AG04450 (cell line): Measurements from ENCODE around the gene C1QTNF8. TPM values are rescaled to one million over a fixed set of nuclear protein-coding genes. Genes with fewer than 3 reads are reported as not detected.

ENCODE experiments used
- CTCF ChIA-PET: fragments of 300-600, 350-600 bp; formaldehyde crosslinking; extraction: SDS; loops from one replicate; lab custom pipeline; 2022; ENCODE audit warnings: antibody characterized with exemption, inconsistent platforms; lab: Charles Lee
- POLR2A ChIA-PET: fragments of 350-600 bp; formaldehyde crosslinking; extraction: SDS; loops from one replicate; lab custom pipeline; 2021; ENCODE audit warnings: antibody characterized with exemption, inconsistent platforms; lab: Yijun Ruan, JAX
- DNase-seq: peaks from one replicate; pipeline ENCODE4 v3.0.0-alpha.2; 2011; ENCODE audit warnings: low read depth, low spot score
- H3K27ac ChIP-seq: one replicate; pipeline ENCODE4 v1.5.1; 2012; ENCODE audit warnings: low read depth, low read length, control low read depth
- H3K27me3 ChIP-seq: one replicate; pipeline ENCODE4 v1.6.0; 2012; ENCODE audit warnings: low read length; ENCODE audit not compliant: control insufficient read depth, insufficient read depth
- H3K4me3 ChIP-seq: 2 replicates; pipeline ENCODE4 v1.5.1; 2011; ENCODE audit warnings: mild to moderate bottlenecking, low read depth, low read length, control low read depth
- H3K9me3 ChIP-seq: 2 replicates; pipeline ENCODE4 v1.5.1; 2012; ENCODE audit warnings: low read length; ENCODE audit not compliant: control insufficient read depth, insufficient read depth
- polyA plus RNA-seq: library from polyadenylated mRNA; depleted of rRNA; stranded (reverse); fragments of >200 nt; gene quantifications from 2 replicates; pipeline ENCODE4 v1.2.3, GENCODE V29; 2011
- TF ChIP-seq, protein P1 (sequence below): IDR thresholded peaks from 2 replicates; pipeline ENCODE4 v1.5.1; 2011; ENCODE audit warnings: low read depth, low read length, control low read depth, inconsistent platforms

The C1QTNF8 gene
- polyA plus RNA-seq, 1 experiment = not detected

DNA sequence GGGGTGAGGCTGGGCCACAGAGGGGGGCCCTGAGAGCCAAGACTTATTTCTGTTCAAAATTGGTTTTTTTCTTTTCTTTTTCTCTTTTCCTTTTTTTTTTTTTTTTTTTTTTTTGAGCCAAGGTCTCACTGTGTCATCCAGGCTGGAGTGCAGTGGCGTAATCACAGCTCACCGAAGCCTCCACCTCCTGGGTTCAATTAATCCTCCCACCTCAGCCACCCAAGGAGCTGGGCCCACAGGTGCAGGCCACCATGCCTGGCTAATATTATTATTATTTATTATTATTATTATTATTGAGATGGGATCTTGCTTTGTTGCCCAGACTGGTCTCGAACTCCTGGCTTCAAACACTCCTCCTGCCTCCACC is 39.4 kb upstream of the C1QTNF8 start:
- ChIA-PET CTCF (no interaction called here), POLR2A (interaction anchor here (0.7 kb wide), 1 partner anchor 23 kb away, joined by 5 read pairs; no protein-coding TSS in a partner anchor)
- no peaks in the 10 kb centered on the region; the same call in 1 of the 2 replicates for H3K9me3 ChIP-seq
- no peak for DNase-seq
- peaks cover 3% of the 10 kb centered on the region for H3K27me3 ChIP-seq
- H3K27ac ChIP-seq = no peak overlapping the region
- TF ChIP-seq, protein P1, sequence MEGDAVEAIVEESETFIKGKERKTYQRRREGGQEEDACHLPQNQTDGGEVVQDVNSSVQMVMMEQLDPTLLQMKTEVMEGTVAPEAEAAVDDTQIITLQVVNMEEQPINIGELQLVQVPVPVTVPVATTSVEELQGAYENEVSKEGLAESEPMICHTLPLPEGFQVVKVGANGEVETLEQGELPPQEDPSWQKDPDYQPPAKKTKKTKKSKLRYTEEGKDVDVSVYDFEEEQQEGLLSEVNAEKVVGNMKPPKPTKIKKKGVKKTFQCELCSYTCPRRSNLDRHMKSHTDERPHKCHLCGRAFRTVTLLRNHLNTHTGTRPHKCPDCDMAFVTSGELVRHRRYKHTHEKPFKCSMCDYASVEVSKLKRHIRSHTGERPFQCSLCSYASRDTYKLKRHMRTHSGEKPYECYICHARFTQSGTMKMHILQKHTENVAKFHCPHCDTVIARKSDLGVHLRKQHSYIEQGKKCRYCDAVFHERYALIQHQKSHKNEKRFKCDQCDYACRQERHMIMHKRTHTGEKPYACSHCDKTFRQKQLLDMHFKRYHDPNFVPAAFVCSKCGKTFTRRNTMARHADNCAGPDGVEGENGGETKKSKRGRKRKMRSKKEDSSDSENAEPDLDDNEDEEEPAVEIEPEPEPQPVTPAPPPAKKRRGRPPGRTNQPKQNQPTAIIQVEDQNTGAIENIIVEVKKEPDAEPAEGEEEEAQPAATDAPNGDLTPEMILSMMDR = no peak
- H3K4me3 ChIP-seq = no peak overlapping the region

DNA sequence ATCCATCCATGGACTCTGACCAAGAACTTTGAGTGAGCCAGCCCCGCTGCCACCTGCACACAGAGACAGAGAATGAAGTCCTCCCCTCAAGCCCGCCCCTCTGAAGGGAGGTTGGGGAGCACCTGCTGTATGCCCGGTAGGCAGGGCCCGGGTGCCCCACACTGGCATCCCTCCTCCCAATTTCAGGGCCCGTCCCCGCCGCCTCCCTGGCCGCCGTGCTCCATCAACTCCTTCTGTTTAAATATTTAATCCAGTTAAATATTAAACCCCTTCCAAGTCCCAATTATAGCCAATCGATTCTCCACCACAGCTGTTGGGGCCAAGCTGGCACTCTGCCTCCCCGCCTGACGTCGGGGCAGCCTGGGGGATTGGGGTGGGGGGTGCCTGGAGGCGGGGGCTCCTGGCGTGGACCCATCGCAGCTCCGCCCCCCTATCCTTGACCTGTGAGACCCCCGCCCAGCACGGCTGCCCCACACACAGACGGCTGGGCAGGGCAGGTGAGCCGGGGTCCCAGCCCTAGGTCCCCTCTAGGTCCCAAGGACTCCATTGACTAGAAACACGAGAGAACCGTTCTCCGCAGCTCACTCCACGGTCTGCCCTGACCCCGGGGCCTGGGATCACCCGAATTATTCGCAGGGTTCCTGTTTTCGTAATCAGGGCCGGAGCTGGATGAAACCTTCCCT is 38.9 kb upstream of the C1QTNF8 start:
- H3K9me3 ChIP-seq = peaks cover 5% of the 10 kb centered on the region; the same call in 1 of the 2 replicates
- H3K4me3 ChIP-seq = no peak overlapping the region
- ChIA-PET POLR2A (interaction anchor here (0.7 kb wide), 1 partner anchor 24 kb away, joined by 5 read pairs; no protein-coding TSS in a partner anchor), CTCF (no interaction called here)
- TF ChIP-seq, protein P1 = no peak
- H3K27me3 ChIP-seq = peaks cover 3% of the 10 kb centered on the region
- H3K27ac ChIP-seq = no peak overlapping the region
- DNase-seq = no peak

DNA sequence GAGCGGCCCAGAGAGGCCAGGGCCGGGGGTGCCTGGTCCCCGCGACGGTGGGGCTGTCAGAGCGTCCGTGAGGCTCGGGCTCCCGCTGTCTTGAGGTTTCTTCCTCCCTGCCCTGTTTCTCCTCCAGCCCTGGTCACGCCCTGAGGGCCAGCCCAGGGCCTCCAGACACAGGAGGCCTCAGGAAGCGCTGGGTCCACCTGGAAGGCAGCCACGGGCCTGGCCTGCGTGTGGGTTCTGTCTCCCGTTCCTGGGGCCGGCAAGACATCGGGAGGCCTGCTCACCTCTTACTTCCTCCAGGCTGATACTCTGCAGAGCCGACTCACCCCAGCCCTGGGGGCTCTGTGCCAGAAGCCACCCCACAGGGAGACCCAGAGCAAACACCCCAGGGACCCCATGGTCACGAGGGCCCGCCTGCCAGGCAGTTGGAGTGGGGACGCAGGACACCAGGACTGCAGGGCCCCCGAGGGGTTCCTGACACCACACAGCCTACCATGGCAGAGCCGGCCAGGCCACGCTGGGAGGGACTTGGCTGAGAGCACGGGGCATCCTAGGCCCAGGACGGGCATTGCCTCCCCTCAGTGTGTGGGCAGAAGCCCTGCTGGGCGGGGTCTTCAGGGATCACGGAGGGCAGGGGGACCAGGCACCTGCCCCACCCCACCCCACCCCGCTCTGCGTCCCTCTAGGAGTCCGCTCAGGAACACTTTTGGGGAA is 37.9 kb upstream of the C1QTNF8 start:
- Histone ChIP-seq H3K4me3 (no peak overlapping the region), H3K9me3 (peaks cover 8% of the 10 kb centered on the region; the same call in 1 of the 2 replicates), H3K27me3 (peaks cover 3% of the 10 kb centered on the region), H3K27ac (no peak overlapping the region)
- TF ChIP-seq, protein P1 = no peak
- no peak for DNase-seq
- POLR2A ChIA-PET = no interaction called here
- CTCF ChIA-PET = no interaction called here

DNA sequence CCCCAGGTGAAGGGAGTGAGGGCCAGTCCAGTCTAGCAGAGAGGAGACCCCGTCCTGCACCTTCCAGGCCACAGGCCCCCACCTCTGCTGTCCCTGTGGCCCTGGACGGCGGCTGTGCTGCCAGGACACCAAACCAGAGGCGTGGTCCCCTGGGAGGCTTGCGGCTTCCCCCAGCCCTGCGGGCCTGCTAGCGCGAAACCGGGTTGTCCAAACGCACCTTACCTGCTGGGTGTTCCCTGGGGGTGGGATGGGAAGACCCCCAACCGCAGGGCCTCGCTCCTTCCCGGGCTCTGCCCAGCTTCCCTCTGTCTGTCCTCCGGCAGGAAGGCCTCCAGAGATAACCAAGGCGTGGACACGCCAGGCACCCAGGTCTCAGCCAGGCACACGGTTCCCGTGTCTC is 37.2 kb upstream of the C1QTNF8 start:
- H3K27me3 ChIP-seq = peaks cover 3% of the 10 kb centered on the region
- peaks cover 8% of the 10 kb centered on the region; the same call in 1 of the 2 replicates for H3K9me3 ChIP-seq
- TF ChIP-seq, protein P1 = no peak
- CTCF ChIA-PET = no interaction called here
- no peak for DNase-seq
- H3K4me3 ChIP-seq = no peak overlapping the region
- H3K27ac ChIP-seq = no peak overlapping the region
- POLR2A ChIA-PET = no interaction called here

DNA sequence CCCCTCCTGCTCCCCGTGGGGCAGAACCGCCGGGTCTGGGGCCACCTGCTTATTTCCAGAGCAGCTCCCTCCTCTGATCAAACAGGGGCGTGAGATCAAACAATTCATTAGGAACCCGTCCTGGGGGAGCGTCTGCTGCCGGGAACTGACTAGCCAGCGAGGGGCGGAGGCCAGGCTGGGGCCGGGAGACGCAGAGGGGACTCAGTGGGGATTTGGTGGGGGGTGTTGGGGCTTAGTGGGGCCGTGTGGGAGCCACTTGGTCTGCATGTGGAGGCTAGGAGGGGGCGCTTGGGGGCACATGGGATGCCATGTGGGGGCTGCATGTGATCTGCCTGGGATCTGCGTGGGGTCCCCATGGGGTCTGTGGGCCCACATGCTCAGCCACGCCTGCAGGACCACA is 36.4 kb upstream of the C1QTNF8 start:
- Histone ChIP-seq H3K27me3 (peaks cover 3% of the 10 kb centered on the region), H3K27ac (no peak overlapping the region), H3K4me3 (no peak overlapping the region), H3K9me3 (peaks cover 8% of the 10 kb centered on the region; the same call in 1 of the 2 replicates)
- ChIA-PET CTCF (no interaction called here), POLR2A (no interaction called here)
- TF ChIP-seq, protein P1 = no peak
- DNase-seq = no peak
